HG02981 (cell line): ENCODE data around the gene PAXX.
A peak's percentile ranks its signal among the peaks of the same experiment; 100 is the strongest.

ENCODE experiments used
- ATAC-seq: cut with Tn5 transposase; IDR thresholded peaks from one replicate; pipeline ENCODE4 v1.9.1; 2021; ENCODE audit warnings: mild to moderate bottlenecking, moderate library complexity; ENCODE audit not compliant: unreplicated experiment

PAXX gene

GRCh38 chr9:136991993-136992818 is at the start of gene PAXX:
Gene PAXX, plus strand, starts transcription at chr9:136992422. Its CDS starts 22 bp downstream, at chr9:136992444.
- ATAC-seq: peak; percentile 78

- no peak for ATAC-seq
Measured at GRCh38 chr9:136942881-136943230, 49.4 kb upstream of the PAXX start.

GRCh38 chr9:136943291-136944211 is 48.7 kb upstream of the PAXX start:
- ATAC-seq: peak; percentile 5

DNA sequence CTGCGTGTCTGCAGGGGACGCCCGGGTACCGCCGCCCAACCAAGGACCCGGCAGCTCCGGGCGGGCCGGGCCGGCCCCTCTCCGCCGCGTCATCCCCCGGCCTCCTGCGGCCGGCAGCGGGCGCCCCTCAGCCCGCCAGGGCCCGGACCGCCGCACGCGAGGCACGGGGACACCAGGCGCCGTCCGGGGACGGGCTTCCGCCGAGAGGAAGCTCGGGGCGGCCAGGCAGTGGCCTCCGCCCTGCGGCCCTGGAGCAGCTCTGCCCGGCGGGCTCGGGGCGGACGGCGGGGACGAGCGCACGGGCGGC is 48.1 kb upstream of the PAXX start:
- peak; percentile 39 for ATAC-seq

- ATAC-seq: peak; percentile 68
Measured at GRCh38 chr9:136944519-136945332, 47.5 kb upstream of the PAXX start, which contains the start of the genes C8G and FBXW5. Gene C8G, plus strand, starts transcription at chr9:136945243. Its CDS starts 78 bp downstream, at chr9:136945321. Gene FBXW5, minus strand, starts transcription at chr9:136944738. Its CDS starts 655 bp downstream, at chr9:136944083.

GRCh38 chr9:136945333-136946227 is 46.6 kb upstream of the PAXX start:
- no peak for ATAC-seq

GRCh38 chr9:136946228-136947027 is 45.8 kb upstream of the PAXX start:
- ATAC-seq: no peak

DNA sequence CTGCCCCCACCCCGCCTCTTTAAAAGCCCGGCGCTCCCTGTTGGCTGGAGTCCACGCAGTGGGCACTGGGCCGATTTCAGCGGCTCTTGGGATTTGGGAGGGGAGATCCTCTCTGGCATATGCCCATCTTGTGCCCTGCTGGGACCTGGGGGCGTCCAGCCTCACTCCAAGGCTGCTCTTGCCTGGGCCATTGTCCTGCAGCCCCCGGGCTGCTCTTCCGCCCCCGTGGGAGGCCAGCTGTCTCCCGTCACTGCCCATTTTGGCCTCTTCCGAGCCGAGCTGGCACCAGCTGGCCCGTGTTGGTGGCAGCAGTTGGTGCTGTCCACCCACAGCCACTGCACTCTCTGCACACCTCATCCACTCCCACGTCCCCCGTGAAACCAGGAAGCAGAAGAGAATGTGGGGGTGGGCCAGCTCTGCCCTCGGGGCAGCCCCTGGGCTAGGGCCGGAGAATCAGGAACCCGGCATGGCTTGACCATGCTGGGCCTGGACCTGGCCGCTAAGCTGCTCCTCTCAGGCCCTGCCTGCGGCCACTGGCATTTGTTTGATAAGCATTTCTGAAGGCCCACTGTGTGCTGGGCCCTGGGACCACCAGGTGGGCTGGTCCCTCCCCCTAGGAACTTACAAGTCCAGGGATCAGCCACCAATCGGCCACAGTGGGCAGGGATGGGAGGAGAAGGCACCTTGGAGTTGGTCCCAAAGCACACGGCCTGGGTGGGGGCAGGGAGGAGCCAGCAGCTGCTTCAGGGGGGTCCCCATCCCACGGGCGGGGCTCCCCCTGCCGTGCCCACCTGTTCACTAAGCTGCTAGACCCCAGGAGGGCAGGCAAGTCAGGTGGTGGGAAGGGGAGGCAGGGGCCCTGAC is 45.0 kb upstream of the PAXX start:
- no peak for ATAC-seq

GRCh38 chr9:136947955-136948510 is 44.2 kb upstream of the PAXX start:
- ATAC-seq: no peak

GRCh38 chr9:136949239-136949816 is 42.9 kb upstream of the PAXX start:
- ATAC-seq: no peak

DNA sequence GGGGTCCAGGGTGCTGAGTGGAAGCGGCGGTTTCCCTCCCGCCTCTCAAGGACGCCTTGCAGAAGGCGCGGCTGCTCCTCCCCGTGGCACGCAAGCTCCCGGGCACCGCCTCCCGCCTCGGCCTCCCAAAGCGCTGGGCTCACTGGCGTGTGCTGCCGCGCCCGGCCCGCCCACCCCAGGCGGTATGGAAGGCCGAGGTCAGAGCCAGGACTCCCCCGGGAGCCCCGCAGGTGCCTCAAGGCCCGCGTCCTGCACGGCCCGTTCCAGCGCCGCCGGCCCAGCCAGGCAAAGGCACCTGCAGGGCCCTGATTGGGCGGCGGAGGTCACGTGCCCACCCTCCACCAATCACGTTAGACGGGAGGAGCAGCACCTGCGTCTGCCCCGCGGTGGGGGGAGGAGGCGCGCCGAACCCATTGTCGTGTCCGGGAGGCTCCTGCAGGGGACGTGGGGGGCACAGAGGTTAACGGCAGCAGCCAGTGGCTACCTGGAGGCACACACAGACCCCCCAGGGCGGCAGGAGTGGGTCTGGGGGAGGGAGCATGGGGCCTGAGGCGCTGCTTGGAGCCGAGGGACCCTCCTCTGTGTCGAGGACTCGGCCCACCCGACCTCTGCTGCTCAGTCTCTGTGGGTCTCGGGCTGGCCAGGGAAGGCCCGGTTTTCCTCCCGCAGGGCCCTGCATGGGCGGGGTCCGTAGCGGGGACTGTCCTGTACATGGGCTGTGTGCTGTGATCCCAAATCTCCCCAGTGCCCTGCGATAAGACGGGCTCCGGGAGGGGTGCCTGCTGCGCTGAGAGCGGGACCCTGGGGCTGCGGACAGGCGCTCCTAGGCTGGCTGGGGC is 42.2 kb upstream of the PAXX start:
- peak; percentile 88 for ATAC-seq

DNA sequence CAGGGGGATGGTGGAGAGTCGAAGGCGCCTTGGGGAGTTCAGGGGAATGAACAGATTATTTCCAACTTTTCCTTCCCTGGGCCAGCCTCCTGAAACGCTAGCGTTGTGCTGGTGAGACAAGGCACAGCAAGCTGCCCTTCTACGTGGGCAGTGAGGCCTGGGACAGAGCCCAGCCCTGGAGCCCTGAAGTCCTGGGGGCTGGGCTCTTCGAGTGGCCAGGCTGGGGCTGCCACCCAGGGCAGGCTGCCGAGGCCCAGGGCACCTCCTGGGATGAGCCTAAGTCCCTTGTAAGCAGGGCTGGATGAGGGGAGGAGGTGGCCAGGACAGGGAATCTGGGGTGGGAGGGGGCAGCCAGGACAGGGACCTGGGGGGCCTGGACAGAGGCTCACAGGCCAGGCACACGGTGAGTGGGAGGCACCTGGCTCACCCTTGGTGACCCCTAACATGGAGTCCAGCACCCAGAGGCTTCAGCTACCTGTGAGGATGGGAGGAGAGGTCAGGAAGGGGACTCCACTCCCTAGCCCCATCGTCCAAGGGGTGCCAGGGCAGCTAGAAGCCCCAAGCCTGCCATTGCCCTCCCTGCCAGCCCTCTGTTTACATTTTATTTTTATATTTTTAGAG is 41.5 kb upstream of the PAXX start:
- ATAC-seq: no peak

DNA sequence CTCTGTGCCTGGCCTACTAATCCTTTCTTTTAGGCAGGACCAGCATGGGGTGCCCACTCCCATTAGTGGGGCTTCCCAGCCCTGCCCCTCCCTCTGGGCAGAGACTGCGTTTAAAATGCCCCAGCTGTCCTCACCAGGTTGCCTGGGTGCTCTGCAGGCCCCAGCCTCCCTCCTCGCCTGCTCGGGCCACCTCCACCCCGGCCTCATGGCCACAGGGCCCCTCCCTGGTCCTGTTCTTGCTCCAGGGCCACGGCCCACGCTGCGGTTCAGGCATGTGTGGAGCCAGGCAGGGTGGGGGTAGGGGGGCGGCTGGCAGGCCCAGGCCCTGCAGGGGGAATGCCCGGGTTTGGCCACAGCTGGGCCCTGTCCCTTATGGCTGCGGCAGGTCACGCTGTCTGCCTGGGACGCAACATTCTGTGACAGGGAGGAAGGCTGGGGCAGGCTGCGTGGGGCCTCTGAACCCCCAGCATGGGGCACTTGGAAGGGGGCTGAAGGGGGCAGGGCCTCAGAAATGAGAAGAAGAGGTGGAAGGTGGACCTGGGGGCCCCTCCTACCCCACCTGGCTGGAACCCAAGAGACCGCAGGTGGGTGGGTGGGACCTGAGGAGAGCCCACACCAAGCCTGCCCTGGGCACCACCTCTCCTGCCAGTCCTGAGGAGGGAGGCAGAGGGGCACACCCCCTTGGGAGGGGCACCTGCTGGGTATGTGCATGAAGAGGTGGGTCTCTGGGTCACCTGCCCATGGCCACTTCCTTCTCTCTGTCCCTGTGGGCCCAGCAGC is 40.5 kb upstream of the PAXX start, which contains the start of gene LCN12:
Gene LCN12, plus strand, starts transcription at position 733 of the 780 bp plus-strand sequence. CDS start 55 bp downstream, outside the sequence.
- no peak for ATAC-seq

DNA sequence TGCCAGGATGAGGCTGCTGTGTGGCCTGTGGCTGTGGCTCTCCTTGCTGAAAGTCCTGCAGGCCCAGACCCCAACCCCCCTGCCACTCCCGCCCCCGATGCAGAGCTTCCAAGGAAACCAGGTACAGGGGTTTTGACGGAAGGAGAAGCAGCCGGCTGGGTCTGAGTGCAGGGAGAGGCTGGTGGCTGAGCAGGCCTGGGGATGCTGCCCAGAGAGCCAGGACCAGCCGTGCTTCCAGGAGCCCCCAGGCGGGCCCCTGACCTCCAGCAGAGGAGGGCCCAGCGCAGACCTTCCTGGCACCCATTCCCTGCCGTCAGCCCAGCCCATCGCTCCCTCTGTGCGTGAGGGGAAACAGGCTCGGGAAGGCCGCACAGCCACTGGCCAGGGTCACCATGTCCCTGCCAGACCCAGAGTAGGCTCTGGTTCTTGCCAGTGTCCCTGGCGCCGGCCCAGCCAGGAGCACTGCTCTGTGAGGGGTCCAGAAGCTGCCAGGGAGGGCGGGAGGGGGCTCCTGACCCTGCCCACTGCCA is 39.8 kb upstream of the PAXX start:
- ATAC-seq: no peak
